Smooth muscle cell (in vitro differentiated cells): Measurements from ENCODE around the gene STK32C. TPM values are rescaled to one million over a fixed set of nuclear protein-coding genes. Genes with fewer than 3 reads are reported as not detected.

Experiments used
- DNase-seq: peaks from one replicate; lab custom pipeline; 2025; ENCODE audit not compliant: unreplicated experiment; lab: John Stamatoyannopoulos, UW
- H2AFZ ChIP-seq: fragments of 200-600 bp; sonication (generic); 2 replicates; pipeline ENCODE4 v1.6.0; 2016; ENCODE audit warnings: antibody characterized with exemption, low read depth, mild to moderate bottlenecking
- H3F3A ChIP-seq: fragments of 200-600 bp; sonication (generic); 2 replicates; pipeline ENCODE4 v1.6.0; 2017; ENCODE audit warnings: antibody characterized with exemption, low read depth
- H3K27ac ChIP-seq: fragments of 200-600 bp; sonication (generic); 2 replicates; pipeline ENCODE4 v1.5.1; 2016; ENCODE audit warnings: low read depth, mild to moderate bottlenecking
- H3K27me3 ChIP-seq: fragments of 200-600 bp; sonication (generic); 2 replicates; pipeline ENCODE4 v1.6.1; 2016; ENCODE audit warnings: low read depth, mild to moderate bottlenecking
- H3K36me3 ChIP-seq: fragments of 200-600 bp; sonication (generic); 2 replicates; pipeline ENCODE4 v1.5.1; 2016; ENCODE audit warnings: low read depth
- H3K4me1 ChIP-seq: fragments of 200-600 bp; sonication (generic); 2 replicates; pipeline ENCODE4 v1.5.1; 2016; ENCODE audit warnings: low read depth
- H3K4me2 ChIP-seq: fragments of 200-600 bp; sonication (generic); 2 replicates; pipeline ENCODE4 v1.6.0; 2016; ENCODE audit warnings: mild to moderate bottlenecking
- H3K4me3 ChIP-seq: fragments of 200-600 bp; sonication (generic); 2 replicates; pipeline ENCODE4 v1.5.1; 2016; ENCODE audit warnings: mild to moderate bottlenecking
- H3K79me2 ChIP-seq: fragments of 200-600 bp; sonication (generic); 2 replicates; pipeline ENCODE4 v1.6.0; 2016; ENCODE audit warnings: low read depth, mild to moderate bottlenecking
- H3K9ac ChIP-seq: fragments of 200-600 bp; sonication (generic); 2 replicates; pipeline ENCODE4 v1.6.0; 2016; ENCODE audit warnings: low read depth
- H3K9me3 ChIP-seq: fragments of 200-600 bp; sonication (generic); replicated peaks from 2 replicates; pipeline ENCODE4 v1.5.1; 2016; ENCODE audit warnings: low read depth
- H4K20me1 ChIP-seq: fragments of 200-600 bp; sonication (generic); 2 replicates; pipeline ENCODE4 v1.6.0; 2016; ENCODE audit warnings: low read depth
- CTCF ChIP-seq: fragments of 200-600 bp; sonication (generic); IDR thresholded peaks from 2 replicates; pipeline ENCODE4 v1.5.1; 2017; ENCODE audit warnings: borderline replicate concordance, mild to moderate bottlenecking, antibody characterized with exemption; ENCODE audit not compliant: insufficient read depth, poor library complexity, severe bottlenecking
- WGBS: methylation state at CpG from one replicate; pipeline ENCODE4 v1.1.7; 2016; ENCODE audit warnings: low lambda C conversion rate; 5-methylcytosine and 5-hydroxymethylcytosine counted together
- polyA plus RNA-seq: library from polyadenylated mRNA; unstranded; fragments of >200 nt; fragmentation: Nextera tagmentation; extraction: Ambion mirVana; gene quantifications from 2 replicates; pipeline ENCODE4 v1.2.1, GENCODE V29; 2016
- total RNA-seq: library from RNA; depleted of rRNA; stranded (reverse); fragments of >200 nt; gene quantifications from 2 replicates; pipeline ENCODE4 v1.2.3, GENCODE V29; 2014

Gene STK32C
- total and polyA plus RNA-seq, 2 experiments from 2014 or later = 2.3 to 13.2 TPM

GRCh38 chr10:132243626-132244025 lies 64.1 kb downstream of the STK32C start:
- Histone ChIP-seq H3F3A (no peaks in the 10 kb centered on the region), H4K20me1 (no peaks in the 10 kb centered on the region), H3K9me3 (no peaks in the 10 kb centered on the region), H3K4me2 (no peak overlapping the region), H3K79me2 (no peaks in the 10 kb centered on the region), H3K4me3 (no peak overlapping the region), H3K36me3 (no peaks in the 10 kb centered on the region), H3K27ac (no peak overlapping the region), H2AFZ (no peak overlapping the region), H3K4me1 (peaks cover 12% of the 10 kb centered on the region), H3K27me3 (no peaks in the 10 kb centered on the region), H3K9ac (no peak overlapping the region)
- DNase-seq = no peak
- TF ChIP-seq CTCF = no peak
- WGBS = 95% methylated on average over 11 of the region's 11 CpGs

- H3K4me1 ChIP-seq = peaks cover 9% of the 10 kb centered on the region
These were observed 64.6 kb downstream of the STK32C start for GRCh38 chr10:132243141-132243540.

GRCh38 chr10:132242103-132242840 lies 65.5 kb downstream of the STK32C start:
- Histone ChIP-seq H3K27ac (no peak overlapping the region), H3K4me3 (no peak overlapping the region), H3K79me2 (no peaks in the 10 kb centered on the region), H4K20me1 (no peaks in the 10 kb centered on the region), H3K9ac (no peak overlapping the region), H3K36me3 (no peaks in the 10 kb centered on the region), H3K4me1 (peaks cover 13% of the 10 kb centered on the region), H3K9me3 (no peaks in the 10 kb centered on the region), H2AFZ (no peak overlapping the region), H3K4me2 (no peak overlapping the region), H3F3A (no peaks in the 10 kb centered on the region), H3K27me3 (no peaks in the 10 kb centered on the region)
- 90% methylated on average over 20 of the region's 23 CpGs for WGBS
- DNase-seq = no peak
- TF ChIP-seq CTCF = no peak

More at GRCh38 chr10:132243141-132243540, 64.6 kb downstream of the STK32C start:
- 76% methylated on average over 12 of the region's 12 CpGs for WGBS
- Histone ChIP-seq H3K4me2 (no peak overlapping the region), H2AFZ (no peak overlapping the region), H3K9me3 (no peaks in the 10 kb centered on the region), H3K4me3 (no peak overlapping the region), H3F3A (no peaks in the 10 kb centered on the region), H3K9ac (no peak overlapping the region), H3K36me3 (no peaks in the 10 kb centered on the region), H3K79me2 (no peaks in the 10 kb centered on the region), H4K20me1 (no peaks in the 10 kb centered on the region), H3K27me3 (no peaks in the 10 kb centered on the region), H3K27ac (no peak overlapping the region)
- DNase-seq = no peak
- TF ChIP-seq CTCF = no peak

GRCh38 chr10:132241496-132241895 lies 66.3 kb downstream of the STK32C start:
- Histone ChIP-seq H3K27me3 (no peaks in the 10 kb centered on the region), H3F3A (no peaks in the 10 kb centered on the region), H3K4me1 (peaks cover 13% of the 10 kb centered on the region), H3K9ac (no peak overlapping the region), H3K9me3 (no peaks in the 10 kb centered on the region), H3K79me2 (no peaks in the 10 kb centered on the region), H3K27ac (no peak overlapping the region), H2AFZ (no peak overlapping the region), H3K4me3 (no peak overlapping the region), H3K36me3 (no peaks in the 10 kb centered on the region), H3K4me2 (no peak overlapping the region), H4K20me1 (no peaks in the 10 kb centered on the region)
- 97% methylated on average over 15 of the region's 15 CpGs for WGBS
- DNase-seq = no peak
- no peak for TF ChIP-seq CTCF
